ENCODE results near the gene OTX2. TPM values are rescaled to one million over a fixed set of nuclear protein-coding genes. Genes with fewer than 3 reads are reported as not detected.

Gene OTX2
- total and polyA plus RNA-seq, 2 of the 4 experiments (the other 2 are of a cell fraction) = not detected

GRCh38 chr14:56759633-56760032 is 50.6 kb downstream of the OTX2 start:
- intact Hi-C loops (cut with micrococcal nuclease) = no loop called here

More at GRCh38 chr14:56759633-56760032, 50.6 kb downstream of the OTX2 start:
- Histone ChIP-seq H2BK15ac (ENCODE audit: low read depth, low read length) (no peak overlapping the region), H3K4ac (ENCODE audit: low read depth, low read length) (no peak overlapping the region), H2BK120ac (ENCODE audit: low read depth, low read length) (no peak overlapping the region), H3K36me3 (ENCODE audit: control insufficient read depth, insufficient read depth, low read length) (no peaks in the 10 kb centered on the region), H4K8ac (ENCODE audit: low read depth in 2 of 2, low read length in 2 of 2) (no peak overlapping the region), H3K56ac (ENCODE audit: extremely low read depth, insufficient read depth, low read length) (no peak overlapping the region), H2AFZ (replicated peaks; ENCODE audit: low read length, poor library complexity) (no peak overlapping the region), H3K9me1 (ENCODE audit: insufficient read depth, low read length) (no peaks in the 10 kb centered on the region), H4K5ac (ENCODE audit: low read depth, low read length) (no peak overlapping the region), H3K4me2 (ENCODE audit: low read depth, low read length) (no peak overlapping the region), H3K23ac (ENCODE audit: low read depth, low read length) (no peak overlapping the region), H4K91ac (ENCODE audit: insufficient read depth, low read depth, low read length) (no peak overlapping the region), H3K27ac (ENCODE audit: insufficient read depth, low read length) (no peak overlapping the region), H3K4me3 (ENCODE audit: insufficient read depth, low read depth, low read length) (no peak overlapping the region), H3K79me1 (ENCODE audit: low read depth in 1 of 2, low read length in 2 of 2) (no peaks in the 10 kb centered on the region), H3K4me1 (ENCODE audit: control insufficient read depth, insufficient read depth, low read length) (no peaks in the 10 kb centered on the region), H4K20me1 (ENCODE audit: insufficient read depth, low read length) (no peaks in the 10 kb centered on the region), H2AK9ac (replicated peaks; ENCODE audit: low read depth, low read length, poor library complexity) (no peak overlapping the region), H3K9me3 (ENCODE audit: control insufficient read depth, insufficient read depth, low read length) (no peaks in the 10 kb centered on the region), H3K18ac (ENCODE audit: low read depth, low read length) (no peak overlapping the region), H3K27me3 (ENCODE audit: control insufficient read depth, insufficient read depth, low read length) (no peaks in the 10 kb centered on the region), H3K14ac (replicated peaks; ENCODE audit: low read depth, low read length) (no peak overlapping the region), H2BK20ac (ENCODE audit: low read depth, low read length) (no peak overlapping the region), H2BK5ac (ENCODE audit: low read depth, low read length, poor library complexity, severe bottlenecking) (no peak overlapping the region), H3K9ac (ENCODE audit: low read depth, low read length) (no peak overlapping the region), H2AK5ac (ENCODE audit: low read depth, low read length) (no peak overlapping the region)
- no TSS peak for BruUV-seq (replicated peaks)
- DNase-seq (no peak), ATAC-seq (ENCODE audit: low read depth) (no peak)
- ChIA-PET POLR2A (ENCODE audit: unreplicated experiment) (no interaction called here), CTCF (no interaction called here)
- TF ChIP-seq SMC3 (IDR thresholded peaks at IDR 0.05; ENCODE audit: low read depth, low read length) (no peak), CEBPB (IDR thresholded peaks at IDR 0.05; ENCODE audit: low read depth, low read length) (no peak), ELK1 (IDR thresholded peaks at IDR 0.05; ENCODE audit: borderline replicate concordance, low read depth, low read length) (no peak), BHLHE40 (IDR thresholded peaks at IDR 0.05; ENCODE audit: low read depth, low read length) (no peak), NFE2L2 (IDR thresholded peaks at IDR 0.05; ENCODE audit: low read depth, low read length) (no peak), RAD21 (IDR thresholded peaks at IDR 0.05; ENCODE audit: low read length) (no peak), MXI1 (IDR thresholded peaks at IDR 0.05; ENCODE audit: borderline replicate concordance, low read depth, low read length) (no peak), CHD1 (IDR thresholded peaks at IDR 0.05; ENCODE audit: low read depth, low read length) (no peak), MAZ (IDR thresholded peaks at IDR 0.05; ENCODE audit: borderline replicate concordance, low read depth, low read length) (no peak)
- TF ChIP-seq, protein P1, sequence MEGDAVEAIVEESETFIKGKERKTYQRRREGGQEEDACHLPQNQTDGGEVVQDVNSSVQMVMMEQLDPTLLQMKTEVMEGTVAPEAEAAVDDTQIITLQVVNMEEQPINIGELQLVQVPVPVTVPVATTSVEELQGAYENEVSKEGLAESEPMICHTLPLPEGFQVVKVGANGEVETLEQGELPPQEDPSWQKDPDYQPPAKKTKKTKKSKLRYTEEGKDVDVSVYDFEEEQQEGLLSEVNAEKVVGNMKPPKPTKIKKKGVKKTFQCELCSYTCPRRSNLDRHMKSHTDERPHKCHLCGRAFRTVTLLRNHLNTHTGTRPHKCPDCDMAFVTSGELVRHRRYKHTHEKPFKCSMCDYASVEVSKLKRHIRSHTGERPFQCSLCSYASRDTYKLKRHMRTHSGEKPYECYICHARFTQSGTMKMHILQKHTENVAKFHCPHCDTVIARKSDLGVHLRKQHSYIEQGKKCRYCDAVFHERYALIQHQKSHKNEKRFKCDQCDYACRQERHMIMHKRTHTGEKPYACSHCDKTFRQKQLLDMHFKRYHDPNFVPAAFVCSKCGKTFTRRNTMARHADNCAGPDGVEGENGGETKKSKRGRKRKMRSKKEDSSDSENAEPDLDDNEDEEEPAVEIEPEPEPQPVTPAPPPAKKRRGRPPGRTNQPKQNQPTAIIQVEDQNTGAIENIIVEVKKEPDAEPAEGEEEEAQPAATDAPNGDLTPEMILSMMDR (conservative IDR thresholded peaks at IDR 0.05; ENCODE audit: low read depth, low read length) = no peak
- TF ChIP-seq, protein P2, sequence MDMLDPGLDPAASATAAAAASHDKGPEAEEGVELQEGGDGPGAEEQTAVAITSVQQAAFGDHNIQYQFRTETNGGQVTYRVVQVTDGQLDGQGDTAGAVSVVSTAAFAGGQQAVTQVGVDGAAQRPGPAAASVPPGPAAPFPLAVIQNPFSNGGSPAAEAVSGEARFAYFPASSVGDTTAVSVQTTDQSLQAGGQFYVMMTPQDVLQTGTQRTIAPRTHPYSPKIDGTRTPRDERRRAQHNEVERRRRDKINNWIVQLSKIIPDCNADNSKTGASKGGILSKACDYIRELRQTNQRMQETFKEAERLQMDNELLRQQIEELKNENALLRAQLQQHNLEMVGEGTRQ (IDR thresholded peaks at IDR 0.05; ENCODE audit: low read depth, low read length) = no peak
- dilution Hi-C loops (cut with HindIII; ENCODE audit: low sequenced_read_pairs, unreplicated experiment) = no loop called here
- no CpG with 5 or more reads among the region's 2 CpGs for WGBS, 2 experiments (ENCODE audit: extremely low coverage in 2 of 2, insufficient read length in 1 of 2)
- in situ Hi-C loops (cut with MboI; ENCODE audit: low sequenced_read_pairs) = no loop called here

Measured in IMR-90 (cell line).